ENCODE data around the gene THADA.

The THADA gene

GRCh38 chr2:43592443-43592842 is 3.4 kb downstream of the THADA start:
- Histone ChIP-seq H3K27me3 (ENCODE audit: insufficient read depth, low read depth, severe bottlenecking) (no peaks in the 10 kb centered on the region), H3K4me3 (ENCODE audit: low read depth, low read length) (no peak overlapping the region), H3K27ac (no peak overlapping the region), H3K36me3 (peaks cover 14% of the 10 kb centered on the region), H3K9me3 (ENCODE audit: severe bottlenecking) (no peaks in the 10 kb centered on the region)
- no peak for DNase-seq
- TF ChIP-seq, protein P1, sequence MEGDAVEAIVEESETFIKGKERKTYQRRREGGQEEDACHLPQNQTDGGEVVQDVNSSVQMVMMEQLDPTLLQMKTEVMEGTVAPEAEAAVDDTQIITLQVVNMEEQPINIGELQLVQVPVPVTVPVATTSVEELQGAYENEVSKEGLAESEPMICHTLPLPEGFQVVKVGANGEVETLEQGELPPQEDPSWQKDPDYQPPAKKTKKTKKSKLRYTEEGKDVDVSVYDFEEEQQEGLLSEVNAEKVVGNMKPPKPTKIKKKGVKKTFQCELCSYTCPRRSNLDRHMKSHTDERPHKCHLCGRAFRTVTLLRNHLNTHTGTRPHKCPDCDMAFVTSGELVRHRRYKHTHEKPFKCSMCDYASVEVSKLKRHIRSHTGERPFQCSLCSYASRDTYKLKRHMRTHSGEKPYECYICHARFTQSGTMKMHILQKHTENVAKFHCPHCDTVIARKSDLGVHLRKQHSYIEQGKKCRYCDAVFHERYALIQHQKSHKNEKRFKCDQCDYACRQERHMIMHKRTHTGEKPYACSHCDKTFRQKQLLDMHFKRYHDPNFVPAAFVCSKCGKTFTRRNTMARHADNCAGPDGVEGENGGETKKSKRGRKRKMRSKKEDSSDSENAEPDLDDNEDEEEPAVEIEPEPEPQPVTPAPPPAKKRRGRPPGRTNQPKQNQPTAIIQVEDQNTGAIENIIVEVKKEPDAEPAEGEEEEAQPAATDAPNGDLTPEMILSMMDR (IDR thresholded peaks at IDR 0.05; ENCODE audit: low read depth, low read length): no peak

- Histone ChIP-seq H3K4me3 (ENCODE audit: low read depth, low read length) (no peak overlapping the region), H3K27ac (no peak overlapping the region), H3K36me3 (peaks cover 43% of the 10 kb centered on the region), H3K9me3 (ENCODE audit: severe bottlenecking) (no peaks in the 10 kb centered on the region), H3K27me3 (ENCODE audit: insufficient read depth, low read depth, severe bottlenecking) (no peaks in the 10 kb centered on the region)
- TF ChIP-seq, protein P1 (IDR thresholded peaks at IDR 0.05; ENCODE audit: low read depth, low read length): no peak
- DNase-seq: no peak
Measured at GRCh38 chr2:43585708-43586107, 10.1 kb downstream of the THADA start.

- TF ChIP-seq, protein P1 (IDR thresholded peaks at IDR 0.05; ENCODE audit: low read depth, low read length): no peak
- Histone ChIP-seq H3K27me3 (ENCODE audit: insufficient read depth, low read depth, severe bottlenecking) (no peaks in the 10 kb centered on the region), H3K4me3 (ENCODE audit: low read depth, low read length) (no peak overlapping the region), H3K9me3 (ENCODE audit: severe bottlenecking) (no peaks in the 10 kb centered on the region), H3K27ac (no peak overlapping the region), H3K36me3 (peaks cover 49% of the 10 kb centered on the region)
- DNase-seq: no peak
Measured at GRCh38 chr2:43579275-43579981, 16.4 kb downstream of the THADA start.

- Histone ChIP-seq H3K36me3 (peaks cover 57% of the 10 kb centered on the region), H3K27me3 (ENCODE audit: insufficient read depth, low read depth, severe bottlenecking) (no peaks in the 10 kb centered on the region), H3K4me3 (ENCODE audit: low read depth, low read length) (no peak overlapping the region), H3K27ac (no peak overlapping the region), H3K9me3 (ENCODE audit: severe bottlenecking) (no peaks in the 10 kb centered on the region)
- no peak for DNase-seq
- TF ChIP-seq, protein P1 (IDR thresholded peaks at IDR 0.05; ENCODE audit: low read depth, low read length): peak; percentile 70
Measured at GRCh38 chr2:43576981-43577892, 18.6 kb downstream of the THADA start.

DNA sequence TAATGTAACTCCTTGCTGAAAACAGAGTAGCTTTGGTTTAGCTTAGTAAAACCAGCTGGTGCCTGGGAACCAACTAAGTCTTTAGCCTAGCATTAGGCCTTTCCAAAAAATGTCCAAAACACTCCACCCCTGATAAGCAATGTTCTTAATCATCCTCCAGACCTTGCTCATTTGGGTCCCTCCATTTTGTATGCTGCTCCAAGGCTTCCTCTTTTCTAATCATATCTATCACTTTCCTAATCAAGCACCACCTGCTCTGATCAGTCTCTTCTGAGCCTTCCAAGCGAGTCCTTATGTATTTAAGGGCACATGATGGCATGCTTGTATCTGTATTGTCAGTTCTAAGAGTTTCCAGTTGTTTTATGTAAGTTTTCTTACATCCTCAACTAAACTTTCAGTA is 23.6 kb downstream of the THADA start:
- TF ChIP-seq, protein P1 (IDR thresholded peaks at IDR 0.05; ENCODE audit: low read depth, low read length): no peak
- no peaks in the 10 kb centered on the region for H3K9me3 ChIP-seq (ENCODE audit: severe bottlenecking)
- peaks cover 68% of the 10 kb centered on the region for H3K36me3 ChIP-seq
- H3K27me3 ChIP-seq (ENCODE audit: insufficient read depth, low read depth, severe bottlenecking): no peaks in the 10 kb centered on the region
- no peak overlapping the region for H3K4me3 ChIP-seq (ENCODE audit: low read depth, low read length)
- no peak overlapping the region for H3K27ac ChIP-seq
- no peak for DNase-seq

Data from WERI-Rb-1 (cell line).